GM18873 (cell line): ENCODE measurements around the gene NTN5.
"Not testable (repeated sequence)": the region's sequence is repeated elsewhere in the genome, so short reads cannot be mapped to it uniquely, and the experiment has no call there.

Experiments
- ATAC-seq: cut with Tn5 transposase; IDR thresholded peaks from one replicate; pipeline ENCODE4 v1.9.1; 2021; ENCODE audit warnings: mild to moderate bottlenecking, moderate library complexity, moderate number of reproducible peaks; ENCODE audit not compliant: unreplicated experiment, low FRiP score

NTN5 gene

DNA sequence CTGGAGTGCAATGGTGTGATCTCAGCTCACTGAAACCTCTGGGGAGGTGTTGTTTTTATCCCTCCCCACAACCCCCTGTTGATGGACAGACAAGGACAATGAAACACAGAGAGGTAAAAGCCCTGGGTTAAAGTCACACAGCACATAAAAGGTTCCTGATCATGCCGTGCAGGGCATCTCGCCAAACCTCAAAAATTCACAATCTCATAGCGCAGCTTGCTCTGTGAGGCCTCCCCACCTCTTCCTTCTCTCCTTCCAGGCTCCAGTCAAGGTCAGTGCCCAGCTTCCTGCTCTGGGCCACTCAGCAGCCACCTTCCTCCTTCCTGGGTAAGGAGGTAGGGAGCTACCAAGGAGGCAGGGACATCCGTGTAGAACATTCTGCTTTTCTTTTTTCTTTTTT is 25.2 kb upstream of the NTN5 start:
- no peak for ATAC-seq

- ATAC-seq: no peak
Observed at GRCh38 chr19:48696353-48697010, 23.7 kb upstream of the NTN5 start.

- ATAC-seq: no peak
Observed at GRCh38 chr19:48695743-48696352, 23.0 kb upstream of the NTN5 start, which contains the start of gene FUT2. Gene FUT2, plus strand, starts transcription at chr19:48695971. Its CDS starts 6,986 bp downstream, at chr19:48702957.

DNA sequence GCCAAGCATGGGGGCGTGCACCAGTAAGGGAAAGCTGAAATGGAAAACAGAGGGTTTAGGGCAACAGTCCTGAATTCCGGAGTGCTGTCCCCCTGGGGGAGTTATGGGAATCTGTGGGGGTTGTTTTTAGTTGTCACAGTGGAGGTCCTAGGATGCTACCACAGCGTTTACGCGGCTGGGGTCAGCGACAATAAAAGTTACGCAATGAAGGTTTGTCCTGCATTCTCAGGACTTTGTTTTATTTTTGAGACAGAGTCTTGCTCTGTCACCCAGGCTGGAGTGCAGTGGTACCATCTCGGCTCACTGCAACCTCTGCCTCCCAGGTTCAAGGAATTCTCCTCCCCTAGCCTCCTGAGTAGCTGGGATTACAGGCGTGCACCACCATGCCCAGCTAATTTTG is 20.8 kb upstream of the NTN5 start:
- not testable (repeated sequence) for ATAC-seq

DNA sequence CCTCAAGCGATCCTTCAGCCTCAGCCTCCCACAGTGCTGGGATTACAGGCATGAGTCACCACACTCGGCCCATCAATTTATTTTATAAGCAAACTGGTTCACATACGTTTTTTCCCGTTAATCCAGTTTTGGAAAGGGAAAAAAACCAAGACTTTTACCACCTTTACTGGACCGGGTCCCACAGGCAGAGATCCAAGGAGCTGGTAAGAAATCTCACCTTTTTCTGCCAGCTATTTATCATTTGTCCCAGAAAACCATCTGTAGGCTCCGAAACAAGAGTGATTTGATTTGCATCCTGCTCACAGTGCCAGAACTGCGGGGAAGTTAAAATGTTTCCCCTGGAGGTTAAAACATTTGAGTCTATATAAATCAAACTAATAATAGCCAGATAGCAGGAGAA is 16.6 kb upstream of the NTN5 start:
- no peak for ATAC-seq

DNA sequence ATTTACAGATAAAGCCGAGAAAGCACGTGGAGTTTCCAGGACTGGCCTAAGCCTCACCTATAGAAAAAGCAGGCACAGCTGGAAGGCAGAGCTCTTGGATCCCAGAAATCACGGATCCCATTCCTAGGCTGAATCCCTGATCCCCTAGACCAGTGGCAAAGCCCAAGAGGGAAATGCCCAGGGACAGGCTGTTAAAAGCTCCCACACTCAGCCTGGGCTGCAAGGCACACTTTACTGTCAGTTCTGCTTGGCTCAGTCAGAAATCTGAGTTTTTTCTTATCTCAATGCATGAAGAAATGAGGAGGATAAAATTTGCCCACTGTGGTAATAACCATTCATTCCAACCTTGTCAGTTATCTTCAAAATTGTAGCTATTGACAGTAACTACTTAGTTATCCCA is 15.0 kb upstream of the NTN5 start:
- no peak for ATAC-seq

DNA sequence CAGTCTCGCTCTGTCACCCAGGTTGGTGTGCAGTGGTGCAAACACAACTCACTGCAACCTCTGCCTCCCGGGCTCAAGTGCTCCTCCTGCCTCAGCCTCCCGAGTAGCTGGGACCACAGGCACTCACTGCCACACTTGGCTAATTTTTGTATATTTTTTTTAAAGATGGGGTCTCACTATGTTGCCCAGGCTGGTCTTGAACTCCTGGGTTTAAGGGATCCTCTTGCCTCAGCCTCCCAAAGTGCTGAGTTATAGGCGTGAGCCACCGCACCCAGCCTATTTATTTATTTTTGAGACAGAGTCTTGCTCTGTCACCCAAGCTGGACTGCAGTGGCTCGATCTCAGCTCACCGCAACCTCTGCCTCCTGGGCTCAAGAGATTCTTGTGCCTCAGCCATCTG is 13.8 kb upstream of the NTN5 start:
- not testable (repeated sequence) for ATAC-seq

- ATAC-seq: no peak
Observed at GRCh38 chr19:48686088-48686487, 13.3 kb upstream of the NTN5 start.

DNA sequence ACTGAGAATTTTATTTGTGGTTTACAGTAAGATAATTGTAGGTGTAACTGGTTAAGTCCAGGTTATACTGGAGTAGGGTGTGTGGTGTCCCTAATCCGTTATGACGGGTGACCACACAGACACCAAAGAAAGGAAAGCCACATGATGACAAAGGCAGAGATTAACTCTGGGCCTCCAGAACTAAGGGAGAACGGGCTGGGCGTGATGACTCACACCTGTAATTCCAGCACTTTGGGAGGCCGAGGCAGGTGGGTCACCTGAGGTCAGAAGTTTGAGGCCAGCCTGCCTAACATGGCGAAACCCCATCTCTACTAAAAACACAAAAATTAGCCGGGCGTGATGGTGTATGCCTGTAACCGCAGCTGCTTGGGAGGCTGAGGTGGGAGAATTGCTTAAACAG is 12.8 kb upstream of the NTN5 start:
- ATAC-seq: no peak

DNA sequence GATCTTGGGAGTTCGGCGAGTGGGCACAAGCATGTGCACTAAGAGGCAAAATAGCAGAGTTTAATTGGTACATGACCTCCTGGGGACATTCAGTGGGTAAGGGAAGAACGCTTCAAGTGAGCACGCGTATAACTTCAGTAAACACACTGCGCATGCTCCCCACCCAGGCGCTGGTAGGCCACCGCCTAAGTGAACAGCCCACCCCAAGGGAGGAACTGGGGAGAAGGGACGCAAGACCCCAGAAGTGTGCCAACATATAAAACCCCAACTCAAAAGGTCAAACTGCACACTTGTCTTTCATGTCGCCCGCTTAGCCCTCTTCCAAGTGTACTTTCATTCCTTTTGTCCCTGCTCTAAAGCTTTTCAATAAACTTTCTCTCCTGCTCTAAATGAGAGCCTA is 10.5 kb upstream of the NTN5 start:
- no peak for ATAC-seq

DNA sequence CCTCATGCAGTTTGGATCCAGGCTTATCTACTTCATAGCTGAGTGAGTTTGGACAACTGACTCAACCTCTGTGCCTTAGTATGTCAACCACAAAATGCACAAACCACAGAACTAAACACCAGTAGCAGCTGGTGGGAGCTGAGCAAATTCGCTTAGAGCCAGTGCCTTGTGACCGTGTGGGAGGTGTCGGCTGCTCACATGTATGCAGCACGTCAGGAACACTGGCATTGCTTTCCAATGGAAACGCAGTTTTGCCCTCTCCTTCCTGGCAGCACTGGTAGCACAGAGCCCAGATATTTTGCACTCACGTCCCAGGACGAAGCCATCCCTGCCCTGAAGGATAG is 8.3 kb upstream of the NTN5 start:
- ATAC-seq: no peak

DNA sequence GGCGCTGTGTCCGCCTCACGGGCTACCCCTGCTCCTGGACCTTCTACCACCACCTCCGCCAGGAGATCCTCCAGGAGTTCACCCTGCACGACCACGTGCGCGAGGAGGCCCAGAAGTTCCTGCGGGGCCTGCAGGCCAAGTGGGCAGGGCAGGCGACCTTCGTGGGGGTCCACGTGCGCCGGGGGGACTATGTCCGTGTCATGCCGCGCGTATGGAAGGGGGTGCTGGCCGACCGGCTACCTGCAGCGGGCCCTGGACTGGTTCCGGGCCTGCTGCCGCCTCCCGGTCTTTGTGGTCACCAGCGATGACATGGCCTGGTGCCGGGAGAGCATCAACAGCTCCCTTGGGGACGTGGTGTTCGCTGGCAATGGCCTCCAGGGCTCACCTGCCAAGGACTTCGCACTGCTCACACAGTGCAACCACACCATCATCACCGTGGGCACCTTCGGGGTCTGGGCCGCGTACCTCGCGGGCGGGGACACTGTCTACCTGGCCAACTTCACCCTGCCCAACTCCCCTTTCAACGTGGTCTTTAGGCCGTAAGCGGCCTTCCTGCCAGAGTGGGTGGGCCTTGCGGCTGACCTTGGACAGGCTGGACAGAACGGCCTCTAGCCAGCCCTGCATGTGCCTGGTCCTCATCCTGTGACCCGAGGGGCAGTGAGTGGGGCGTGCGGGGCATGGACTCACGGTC is 7.8 kb upstream of the NTN5 start:
- ATAC-seq: no peak

DNA sequence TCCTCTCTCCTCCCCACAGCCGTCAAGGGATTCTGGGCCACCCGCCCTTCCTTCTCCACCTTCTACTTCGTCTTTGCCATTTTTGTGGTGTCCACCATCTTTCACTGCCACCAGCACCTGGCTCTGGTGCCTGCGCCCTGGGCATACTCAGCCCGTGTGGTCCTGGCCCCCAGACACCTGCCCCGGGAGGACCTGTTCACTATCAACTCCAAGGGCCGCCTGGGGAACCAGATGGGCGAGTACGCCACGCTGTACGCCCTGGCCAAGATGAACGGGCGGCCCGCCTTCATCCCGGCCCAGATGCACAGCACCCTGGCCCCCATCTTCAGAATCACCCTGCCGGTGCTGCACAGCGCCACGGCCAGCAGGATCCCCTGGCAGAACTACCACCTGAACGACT is 7.2 kb upstream of the NTN5 start:
- not testable (repeated sequence) for ATAC-seq

DNA sequence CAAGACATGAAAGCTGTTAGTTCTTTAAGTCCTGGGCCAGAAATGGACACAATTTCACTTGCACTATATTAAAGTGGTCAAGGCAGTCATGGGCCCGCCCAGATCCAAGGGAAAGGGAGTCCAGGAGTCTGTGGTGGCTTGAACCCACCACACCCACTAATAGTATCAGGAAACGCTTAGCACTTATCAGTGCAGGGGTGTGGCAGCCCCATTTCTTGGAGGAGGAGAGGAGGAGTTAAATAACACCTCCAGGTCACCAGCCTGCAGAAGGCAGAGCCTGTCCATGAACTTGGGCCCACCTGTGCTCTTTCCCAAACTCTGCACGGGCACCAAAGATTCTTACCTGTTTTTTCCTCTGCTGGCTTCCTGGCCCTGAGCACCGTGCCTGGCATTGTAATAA is 5.4 kb upstream of the NTN5 start:
- ATAC-seq: no peak

- no peak for ATAC-seq
Observed at GRCh38 chr19:48676887-48677286, 4.1 kb upstream of the NTN5 start.

DNA sequence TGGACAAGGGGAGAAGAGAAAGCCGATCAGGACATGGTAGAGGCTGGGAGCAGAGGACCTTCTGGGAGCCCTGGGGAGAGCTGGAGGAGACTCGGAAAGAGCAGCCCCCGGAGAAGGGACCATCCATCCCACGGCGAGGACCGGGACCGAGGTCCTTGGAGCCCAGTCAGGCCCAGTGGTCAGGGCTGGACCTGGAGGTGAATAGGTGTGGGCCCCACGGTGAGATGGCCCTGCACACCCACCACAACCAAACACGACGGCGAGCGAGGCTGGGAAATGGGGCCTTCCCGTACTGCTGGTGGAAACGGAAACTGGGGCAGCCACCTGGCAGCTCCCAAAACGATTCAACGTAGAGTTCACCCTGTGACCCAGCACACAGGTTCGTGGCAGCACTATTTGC is 3.7 kb upstream of the NTN5 start:
- ATAC-seq: no peak

GRCh38 chr19:48674921-48675824 is 2.4 kb upstream of the NTN5 start:
- no peak for ATAC-seq

DNA sequence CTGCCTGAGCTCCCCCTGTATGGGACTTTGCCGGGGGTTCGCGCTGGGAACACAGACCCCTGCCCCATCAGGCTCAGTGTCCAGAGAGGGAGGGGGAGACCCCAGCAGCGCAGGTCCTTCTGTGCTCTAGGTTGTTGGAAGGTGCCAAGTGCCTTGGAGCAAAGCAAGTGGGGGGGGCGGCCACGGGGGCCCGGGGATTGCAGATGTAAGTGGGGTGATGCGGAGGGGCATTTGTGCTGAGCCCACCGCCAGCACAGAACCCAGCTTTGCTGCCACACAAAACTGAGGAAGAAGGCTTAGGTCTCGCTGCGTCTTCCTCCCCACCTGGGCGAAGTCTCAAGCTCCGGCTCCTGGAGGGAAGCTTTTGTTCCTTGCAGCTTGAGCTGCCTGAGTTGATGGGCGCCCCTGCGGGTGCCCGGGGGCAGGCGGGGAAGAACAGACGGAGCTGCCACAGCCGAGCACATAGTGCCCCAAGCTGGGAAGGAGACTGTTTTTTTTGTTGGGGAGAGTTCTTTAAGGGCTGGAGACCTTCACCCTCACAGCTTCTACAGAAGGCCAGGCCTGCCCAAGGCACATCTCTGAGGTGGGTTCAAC is 1.5 kb upstream of the NTN5 start:
- no peak for ATAC-seq

DNA sequence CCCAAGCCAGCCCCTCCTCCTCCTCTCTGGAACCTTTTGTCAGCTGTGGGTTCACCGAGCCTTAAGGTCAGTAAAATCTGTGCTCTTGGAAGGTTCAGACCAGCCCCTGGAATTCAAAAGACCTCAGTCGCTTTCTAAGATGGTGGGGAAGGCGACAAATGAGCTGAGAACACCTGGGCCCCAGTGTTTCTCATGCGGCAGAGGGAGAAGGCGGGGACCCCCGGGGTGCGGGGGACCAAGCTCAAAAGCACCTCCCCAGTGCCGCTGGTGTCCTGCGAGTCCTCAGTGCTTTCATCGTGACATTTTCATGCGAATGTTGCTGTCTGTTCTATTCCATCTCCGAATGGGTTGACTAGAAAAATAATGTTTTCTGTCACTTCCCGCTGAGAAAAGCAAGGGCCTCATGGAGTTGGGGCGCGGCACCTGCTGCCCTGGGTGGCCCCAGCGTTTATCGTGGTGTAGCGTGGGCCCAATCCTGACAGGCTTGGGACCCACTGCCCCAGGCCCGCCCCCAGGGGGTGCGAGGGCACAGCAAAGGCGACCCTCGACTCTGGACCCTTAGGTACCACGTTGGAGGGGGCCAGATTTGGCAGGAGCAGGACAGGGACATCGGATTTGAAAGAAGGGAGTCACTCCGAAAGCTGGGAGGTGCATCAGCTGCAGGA is 751 bp upstream of the NTN5 start:
- ATAC-seq: no peak

DNA sequence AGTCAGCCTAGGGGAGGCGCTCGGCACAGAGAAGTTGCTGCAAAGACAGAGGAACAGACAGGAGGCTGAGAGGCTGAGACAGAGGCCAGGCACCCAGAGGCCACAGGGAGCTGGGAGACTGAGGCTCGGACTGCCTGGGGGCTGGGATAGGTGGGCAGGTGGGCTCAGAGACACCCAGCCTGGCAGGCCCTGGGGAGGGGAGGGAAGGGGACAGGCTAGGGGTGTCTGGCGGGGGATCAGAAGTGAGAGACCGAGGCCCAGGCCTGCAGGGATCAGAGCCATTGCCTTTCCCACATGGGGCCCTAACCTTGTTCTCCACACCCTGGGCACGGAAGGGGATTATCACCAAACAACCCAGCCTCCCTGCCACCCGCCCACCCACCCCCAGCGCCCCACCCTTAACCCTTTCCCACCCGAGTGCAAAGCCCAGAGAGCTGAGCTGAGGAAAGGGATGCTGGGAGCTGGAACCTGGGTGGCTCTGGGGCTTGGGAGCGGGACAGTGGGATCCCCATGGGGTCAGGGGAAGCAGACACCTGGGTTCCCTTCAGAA is 1.3 kb downstream of the NTN5 start:
- no peak for ATAC-seq
